Pericardium fibroblast (primary cell): Measurements from ENCODE around the gene SYP. TPM values are rescaled to one million over a fixed set of nuclear protein-coding genes. Genes with fewer than 3 reads are reported as not detected.

ENCODE experiments used
- total RNA-seq: library from RNA; depleted of rRNA; stranded (reverse); fragments of >200 nt; gene quantifications from 2 replicates; pipeline ENCODE4 v1.2.3, GENCODE V29; 2015

SYP gene
- total RNA-seq, result 0.23 and 1.4 TPM in 2 replicates

DNA sequence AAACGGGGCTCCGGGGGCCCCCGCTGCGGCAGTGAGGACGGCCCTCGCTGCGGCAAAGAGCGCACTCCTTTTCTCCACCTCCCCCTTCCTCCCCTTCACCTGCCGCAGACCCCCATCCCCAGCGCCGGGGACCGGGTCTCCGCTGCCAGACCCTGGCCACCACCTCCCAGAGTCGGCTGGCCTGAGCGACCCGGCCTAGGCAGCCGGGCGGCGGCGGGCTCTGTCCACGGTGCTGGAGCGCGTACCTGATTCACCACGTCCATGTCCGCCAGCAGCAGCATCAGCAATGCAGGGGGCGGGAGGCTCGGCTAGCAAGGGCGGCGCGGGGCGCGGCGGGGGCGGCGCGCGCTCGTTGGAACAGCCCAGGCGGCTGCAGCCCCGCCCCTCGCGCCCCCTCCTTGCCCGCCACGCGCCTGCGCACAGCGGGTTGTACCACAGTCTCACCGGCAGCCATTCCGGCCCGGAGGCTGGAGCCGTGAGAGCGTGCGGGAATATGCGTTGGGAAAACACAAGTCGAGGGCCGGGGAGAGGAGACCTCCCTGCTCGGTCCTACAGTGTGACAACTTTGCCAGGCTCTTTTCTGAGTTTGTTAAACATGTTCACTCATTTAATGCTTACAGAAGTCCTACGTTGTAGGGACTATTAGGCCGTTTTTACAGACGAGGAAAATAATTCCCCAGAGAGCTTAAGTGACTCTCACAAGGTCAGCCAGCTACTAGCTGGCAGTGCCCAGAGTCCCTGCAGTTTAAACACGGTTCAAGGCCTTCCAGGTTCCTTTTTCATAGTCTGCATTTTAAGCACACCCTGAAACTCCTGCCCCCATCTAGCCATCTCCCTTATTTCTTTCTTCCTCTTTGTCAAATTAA is at the start of gene SYP:
Gene SYP (minus strand): TSS at position 288 of the 866 bp plus-strand sequence. CDS start 7 bp downstream, at position 281.

DNA sequence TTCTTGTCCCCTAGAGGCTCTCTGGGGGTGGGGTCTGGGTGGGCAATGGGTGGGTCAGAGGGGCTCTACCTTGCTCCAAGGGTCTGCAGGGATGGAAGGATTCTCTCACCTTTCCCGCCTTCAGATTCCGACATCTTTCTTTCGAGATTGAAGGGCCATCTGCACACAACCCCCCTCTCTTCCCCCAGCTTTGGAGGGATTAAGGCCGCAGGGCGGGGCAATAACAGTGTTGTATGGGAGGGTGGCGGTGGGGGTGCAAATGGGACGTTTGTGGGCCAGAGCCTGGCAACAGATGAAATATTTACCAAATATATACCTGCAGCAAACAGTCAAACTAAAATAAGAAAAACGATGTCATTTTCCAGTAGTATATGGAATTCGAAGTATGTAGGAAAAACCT is 33.2 kb upstream of the SYP start, which contains the start of gene CACNA1F:
Gene CACNA1F (minus strand): TSS at position 165 of the 400 bp plus-strand sequence. CDS start 31 bp downstream, at position 134.

DNA sequence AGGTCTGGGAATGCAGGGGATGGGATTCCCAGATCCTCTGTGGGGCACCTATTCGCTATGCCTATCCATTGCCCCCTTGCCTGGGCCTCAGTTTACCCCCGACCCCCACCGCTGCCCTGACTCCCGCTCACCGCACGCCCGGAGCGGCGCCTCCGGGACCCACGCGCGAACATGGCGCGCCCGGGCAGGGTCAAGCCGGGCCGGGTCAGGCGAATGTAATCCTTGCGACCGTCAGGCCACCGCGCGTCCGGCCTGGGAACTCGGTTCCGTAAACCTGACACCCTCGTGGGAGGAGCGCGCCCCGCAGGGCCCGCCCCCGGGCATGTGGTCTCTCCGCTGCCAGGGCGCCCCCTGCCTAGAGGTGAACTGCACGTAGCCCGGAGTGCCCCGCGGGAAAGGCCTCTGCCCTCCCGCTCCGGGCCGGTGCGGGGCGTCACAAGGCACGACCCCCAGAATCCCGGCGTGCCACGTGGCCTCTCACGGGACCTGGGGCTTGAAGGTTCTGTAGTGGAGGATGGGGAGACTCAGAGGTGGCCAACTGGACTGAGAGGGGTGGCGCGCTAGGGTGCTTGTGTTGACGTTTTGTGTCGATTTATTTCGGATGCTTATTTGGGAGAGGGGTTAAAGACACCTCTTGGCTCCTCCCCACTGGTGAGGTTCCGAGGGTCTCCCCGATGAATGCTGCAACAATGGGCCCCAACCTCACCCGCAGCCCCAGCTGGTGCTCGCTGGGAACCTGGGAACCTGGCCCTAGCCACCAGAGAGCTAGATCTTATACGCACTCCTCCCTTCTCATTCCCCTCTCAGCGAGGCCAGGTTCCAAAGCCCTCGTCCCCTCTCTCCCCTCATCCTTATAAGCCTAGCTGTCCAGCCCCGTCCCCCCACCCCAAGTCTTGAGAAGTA is 13.6 kb downstream of the SYP start, which contains the start of gene PRICKLE3:
Gene PRICKLE3 (minus strand): TSS at position 249 of the 903 bp plus-strand sequence. CDS start 76 bp downstream, at position 173.

DNA sequence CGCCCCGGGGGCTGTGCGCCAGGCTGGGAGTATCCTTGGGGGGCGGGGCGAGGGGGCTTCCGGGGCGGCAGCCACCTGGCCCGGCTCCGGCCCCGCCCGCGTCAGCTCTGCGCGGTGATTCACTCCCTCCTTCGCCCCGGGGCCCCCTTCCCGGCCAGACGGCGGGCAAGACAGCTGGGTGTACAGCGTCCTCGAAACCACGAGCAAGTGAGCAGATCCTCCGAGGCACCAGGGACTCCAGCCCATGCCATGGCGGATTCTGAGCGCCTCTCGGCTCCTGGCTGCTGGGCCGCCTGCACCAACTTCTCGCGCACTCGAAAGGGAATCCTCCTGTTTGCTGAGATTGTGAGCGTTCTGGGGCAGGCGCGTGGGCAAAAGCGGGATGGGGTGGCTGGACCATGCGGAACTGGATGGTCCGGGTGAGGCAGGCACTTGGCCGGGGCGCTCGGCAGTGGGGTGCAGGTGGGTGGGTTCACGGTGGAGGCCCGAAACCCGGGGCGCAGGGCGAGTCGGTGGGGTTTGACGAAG is 28.2 kb downstream of the SYP start, which contains the start of gene PLP2:
Gene PLP2 (plus strand): TSS at position 147 of the 528 bp plus-strand sequence. CDS start 103 bp downstream, at position 250.

DNA sequence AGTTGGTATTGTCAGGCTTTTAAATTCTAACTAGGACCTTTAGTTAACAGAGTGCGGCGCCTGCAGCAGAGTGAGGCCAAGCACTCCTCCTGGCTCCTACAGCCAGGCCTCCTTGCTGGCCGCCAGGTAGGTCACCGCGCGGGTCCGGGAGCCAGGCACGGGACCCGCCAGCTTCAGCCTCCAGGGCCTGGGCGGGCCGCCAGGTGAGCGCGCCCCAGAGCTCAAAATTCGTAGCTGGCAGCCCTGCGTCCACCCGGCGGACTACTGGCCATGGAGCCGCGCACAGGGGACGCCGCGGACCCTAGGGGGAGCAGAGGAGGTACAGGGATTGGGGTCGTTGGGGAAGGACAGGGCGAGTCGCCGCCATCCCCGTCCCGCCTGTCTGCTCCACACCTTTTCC is 37.4 kb downstream of the SYP start, which contains the start of gene MAGIX:
Gene MAGIX (plus strand): TSS at position 139 of the 400 bp plus-strand sequence. CDS start 132 bp downstream, at position 271.

Other genes with a start within 250 kb of the SYP start
- 34.2 and 36.8 TPM in 2 replicates for gene OTUD5, start 242.6 kb downstream of the SYP start, total RNA-seq
- gene KCND1, start 228.3 kb downstream of the SYP start, total RNA-seq, result 2.0 and 3.5 TPM in 2 replicates
- 8.5 and 20.9 TPM in 2 replicates for gene GRIPAP1, start 197.9 kb downstream of the SYP start, total RNA-seq
- 39.6 and 59.0 TPM in 2 replicates for gene TFE3, start 156.8 kb downstream of the SYP start, total RNA-seq
- 1.1 and 1.5 TPM in 2 replicates for gene CCDC120, start 141.2 kb downstream of the SYP start, total RNA-seq
- 38.2 and 38.6 TPM in 2 replicates for gene PRAF2, start 126.2 kb downstream of the SYP start, total RNA-seq
- 54.2 and 77.4 TPM in 2 replicates for gene WDR45, start 120.3 kb downstream of the SYP start, total RNA-seq
- gene GPKOW, start 76.5 kb downstream of the SYP start, total RNA-seq, result 19.0 and 19.7 TPM in 2 replicates
- gene MAGIX, start 37.4 kb downstream of the SYP start, total RNA-seq, result 0.93 and 1.0 TPM in 2 replicates
- gene PLP2, start 28.3 kb downstream of the SYP start, total RNA-seq, result 42.6 and 63.9 TPM in 2 replicates
- 7.1 and 15.0 TPM in 2 replicates for gene PRICKLE3, start 13.8 kb downstream of the SYP start, total RNA-seq
- gene CACNA1F, start 33.1 kb upstream of the SYP start, total RNA-seq, result not detected in 2 replicates
- gene CCDC22, start 35.3 kb upstream of the SYP start, total RNA-seq, result 13.0 and 13.7 TPM in 2 replicates
- not detected in 2 replicates for gene FOXP3, start 64.5 kb upstream of the SYP start, total RNA-seq
- 6.0 and 16.3 TPM in 2 replicates for gene PPP1R3F, start 69.6 kb upstream of the SYP start, total RNA-seq
- gene GAGE10, start 103.5 kb upstream of the SYP start, total RNA-seq, result not detected in 2 replicates
- not detected in 2 replicates for gene GAGE12J, start 121.8 kb upstream of the SYP start, total RNA-seq
- gene GAGE13, start 131.4 kb upstream of the SYP start, total RNA-seq, result not detected in 2 replicates